NCI-H2196 treated with DMSO at 0.1 percent for 48 hours (cell line): ENCODE data around the gene PIGU.
A peak's percentile ranks its signal among the peaks of the same experiment; 100 is the strongest.

Source experiments
- DNase-seq: peaks from one replicate; lab custom pipeline; 2025; ENCODE audit not compliant: unreplicated experiment; lab: John Stamatoyannopoulos, UW

PIGU gene

DNA sequence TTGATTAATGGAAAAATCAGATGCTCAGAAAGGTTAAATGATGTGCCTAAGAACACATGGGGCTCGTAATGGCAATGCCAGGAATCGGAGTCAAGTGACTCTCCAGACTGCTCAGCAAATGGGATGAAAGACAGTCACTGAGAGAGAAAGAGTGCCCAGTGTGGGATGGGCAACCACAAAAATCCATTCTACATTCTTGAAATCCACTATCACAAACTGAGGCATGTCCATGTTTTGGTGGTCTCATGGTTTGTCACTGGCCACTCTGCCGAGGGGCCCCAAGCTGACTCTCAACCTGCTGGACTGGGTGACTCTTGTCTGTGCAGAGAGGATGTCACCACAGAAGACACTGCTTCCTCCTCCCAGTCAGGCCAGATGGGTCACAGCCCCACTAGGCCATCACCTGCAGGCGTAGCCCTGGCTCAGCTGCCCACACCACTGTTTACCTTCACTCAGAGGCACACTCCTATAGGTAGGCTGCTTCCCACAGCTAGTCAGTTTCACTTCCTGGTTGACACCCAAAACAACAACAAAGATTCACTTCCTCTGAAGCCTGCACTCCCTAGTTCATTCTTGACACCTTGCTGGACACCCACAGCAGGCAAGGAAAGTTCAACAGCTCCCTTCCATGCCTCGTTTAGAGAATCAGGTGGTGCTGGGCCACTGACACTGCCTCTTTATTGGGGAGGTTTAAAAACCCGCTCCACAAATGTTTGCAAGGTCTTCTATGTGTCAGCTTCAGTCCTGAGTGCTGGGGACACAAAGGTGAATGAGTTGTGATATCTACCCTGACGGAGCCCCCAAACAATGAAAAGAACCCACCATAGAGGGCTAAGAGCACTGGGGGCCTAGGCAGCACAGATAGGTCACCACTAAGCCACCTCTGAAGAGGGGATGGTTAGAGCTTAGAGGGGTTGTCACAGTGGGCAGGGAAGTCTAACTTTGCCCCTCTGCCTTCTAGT lies 96.6 kb downstream of the PIGU start:
- peak; percentile 12 for DNase-seq

DNA sequence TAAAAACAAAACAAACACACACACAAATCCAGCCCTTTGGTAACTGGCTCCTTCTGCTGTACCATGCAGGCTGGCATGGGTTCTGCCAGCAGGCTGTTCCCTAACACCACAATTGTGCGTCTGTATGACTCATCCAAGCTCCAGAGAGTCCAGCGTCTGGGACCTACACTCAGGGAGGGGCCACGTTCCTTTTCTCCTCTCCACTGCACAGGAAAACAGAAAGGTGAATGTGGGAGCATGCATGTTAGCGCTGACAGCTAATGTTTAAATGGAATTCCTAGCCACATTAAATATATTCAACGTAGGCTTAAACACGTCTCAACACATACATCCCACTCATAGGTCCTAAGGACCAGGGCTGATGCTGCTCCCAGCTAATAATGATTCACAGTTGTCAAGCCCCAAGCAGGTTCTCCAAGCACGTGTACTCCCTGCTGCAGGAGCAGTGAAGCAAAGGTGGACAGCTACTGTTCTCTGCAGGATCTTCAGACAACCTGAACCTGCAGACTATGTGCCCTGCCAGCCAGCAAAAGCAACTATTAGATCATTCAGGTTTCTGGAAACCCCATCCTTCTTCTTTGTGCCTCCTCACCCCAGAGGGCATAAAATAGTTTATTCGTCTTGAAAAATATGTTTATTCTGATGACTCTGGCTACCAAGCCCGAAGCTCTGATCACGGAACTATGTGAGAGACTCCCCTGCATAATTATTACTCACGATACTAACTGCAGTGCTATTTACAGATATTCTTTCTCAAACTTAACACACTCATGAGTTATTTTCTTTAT lies 97.5 kb downstream of the PIGU start:
- DNase-seq = peak; percentile 19

DNA sequence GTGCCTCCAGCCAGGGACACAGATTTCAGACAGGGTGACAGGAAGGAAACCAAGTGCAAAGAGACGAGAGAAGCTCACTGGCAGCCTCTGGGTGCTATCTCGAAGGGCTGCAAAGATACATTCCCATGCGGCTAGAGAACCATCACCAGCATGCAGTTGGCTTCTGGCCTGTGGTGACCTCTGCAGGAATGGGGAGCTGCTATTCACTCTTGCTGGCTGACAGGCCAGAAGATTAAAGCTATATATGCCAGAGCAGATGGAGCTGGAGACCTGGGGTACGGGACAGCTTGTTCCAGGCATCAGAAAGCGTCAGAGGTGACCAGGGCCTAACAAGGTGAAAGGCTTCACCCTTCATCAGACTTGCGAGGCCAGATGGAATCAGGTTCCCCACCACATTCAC lies 98.4 kb downstream of the PIGU start:
- no peak for DNase-seq

DNA sequence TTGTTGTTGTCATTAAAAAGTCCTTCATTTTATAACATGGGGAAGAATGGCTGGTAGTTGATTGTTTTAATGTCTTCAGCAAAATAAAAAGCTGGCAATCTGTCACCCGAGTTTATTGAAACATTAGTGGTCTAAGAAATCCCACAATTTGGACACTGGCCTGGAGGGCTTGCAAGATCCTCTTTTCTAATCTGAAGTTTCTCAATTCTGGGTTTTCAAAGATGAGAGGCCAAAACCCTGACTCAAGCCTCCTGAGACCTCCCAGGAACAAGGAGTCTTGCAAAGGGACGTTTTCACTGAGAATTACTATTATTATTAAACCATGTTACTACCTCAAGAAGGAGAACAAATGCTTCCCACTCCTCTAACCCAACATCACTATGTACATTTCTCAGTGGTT lies 98.9 kb downstream of the PIGU start:
- no peak for DNase-seq

DNA sequence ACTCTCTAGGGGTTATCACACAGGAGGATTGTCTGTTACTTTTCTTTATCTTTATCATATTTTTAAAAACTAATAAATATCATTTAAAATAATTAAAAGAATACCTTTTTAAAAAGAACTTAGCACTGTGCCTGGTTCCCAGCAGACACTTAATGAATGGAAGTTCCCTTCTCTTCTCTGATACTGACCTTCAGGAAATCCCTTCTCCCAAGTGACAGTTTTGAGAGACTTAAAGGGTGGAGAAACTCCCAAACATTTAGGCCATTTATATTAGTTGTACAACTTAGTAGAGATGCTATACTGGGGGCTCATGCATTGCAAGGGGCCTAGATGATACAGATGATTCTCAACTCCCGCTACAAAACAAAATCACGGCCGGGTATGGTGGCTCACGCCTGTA lies 99.8 kb downstream of the PIGU start:
- DNase-seq = no peak

DNA sequence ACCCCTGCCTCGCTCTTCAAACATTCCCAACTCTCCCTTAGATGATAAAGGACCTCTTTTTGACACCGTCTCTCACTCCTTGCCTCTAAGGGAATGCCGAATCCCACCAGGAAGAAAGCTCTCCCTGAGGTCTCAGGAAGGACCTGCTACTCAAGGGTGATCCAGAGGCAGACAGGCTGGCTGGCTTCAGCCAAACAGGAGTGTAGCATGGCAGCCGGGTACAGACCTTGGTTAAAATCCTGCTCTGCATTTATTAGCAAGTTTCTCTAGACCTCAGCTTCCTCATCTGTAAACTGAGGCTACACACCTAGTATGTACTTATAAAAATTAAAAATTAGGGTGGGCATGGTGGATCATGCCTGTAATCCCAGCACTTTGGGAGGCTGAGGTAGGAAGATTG lies 101.1 kb downstream of the PIGU start:
- DNase-seq = no peak

DNA sequence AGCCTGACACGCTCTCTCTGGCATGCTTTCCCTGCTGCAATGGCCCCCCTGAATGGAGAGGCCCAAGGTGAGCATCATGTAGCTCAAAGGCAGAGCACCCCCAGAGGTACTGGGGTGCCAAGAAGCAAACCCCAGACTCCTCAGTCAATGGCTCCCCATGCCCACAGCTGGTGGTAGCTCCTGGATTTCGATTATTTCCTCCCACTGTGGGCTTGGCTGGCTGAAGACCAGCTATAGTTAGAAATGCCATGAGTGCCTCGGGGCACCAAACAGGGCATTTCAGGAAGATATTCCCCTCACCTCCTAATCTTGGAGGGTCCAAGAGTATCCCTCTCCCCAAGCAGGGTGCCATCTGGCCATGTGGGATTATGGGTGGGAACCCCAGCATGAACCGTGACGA lies 101.6 kb downstream of the PIGU start:
- DNase-seq = no peak

DNA sequence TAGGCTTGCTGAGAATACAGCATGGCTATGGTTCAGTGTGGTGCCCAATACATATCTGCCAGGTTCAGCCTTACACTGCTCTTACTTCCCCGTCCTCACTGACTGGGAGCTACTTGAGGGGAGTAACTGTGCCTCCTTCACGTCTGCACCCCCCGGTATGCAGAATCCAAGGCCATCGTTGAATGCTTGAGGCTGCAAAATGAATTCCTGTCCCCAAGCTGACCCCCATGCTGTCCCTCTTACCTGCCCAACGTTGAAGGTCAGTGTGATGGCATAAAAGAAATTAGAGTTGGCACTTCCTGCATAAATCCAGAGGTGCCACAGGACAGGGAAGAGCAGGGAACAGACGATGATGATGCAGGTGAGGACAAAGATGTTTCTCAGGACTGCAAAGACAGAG lies 102.0 kb downstream of the PIGU start:
- DNase-seq = no peak

DNA sequence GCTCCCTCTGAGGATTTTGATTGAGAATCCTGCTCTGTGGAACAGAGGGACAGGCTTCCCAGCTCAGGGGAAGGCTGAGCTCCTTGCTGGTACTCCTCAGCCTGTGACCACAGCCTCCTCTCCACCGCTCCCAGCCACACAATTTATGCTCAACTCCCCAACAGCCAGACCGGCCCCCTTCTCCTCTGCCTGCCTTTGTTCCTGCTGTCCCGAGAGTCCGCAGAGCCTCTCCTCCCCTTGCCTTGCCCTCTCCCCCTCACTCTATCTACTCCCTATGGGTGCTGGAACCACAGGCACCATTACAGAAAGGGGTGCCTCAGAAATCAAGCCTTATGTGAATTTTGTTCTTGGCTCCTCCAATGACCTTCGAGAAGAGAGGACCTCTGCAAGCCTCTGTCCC lies 102.5 kb downstream of the PIGU start:
- DNase-seq = no peak

DNA sequence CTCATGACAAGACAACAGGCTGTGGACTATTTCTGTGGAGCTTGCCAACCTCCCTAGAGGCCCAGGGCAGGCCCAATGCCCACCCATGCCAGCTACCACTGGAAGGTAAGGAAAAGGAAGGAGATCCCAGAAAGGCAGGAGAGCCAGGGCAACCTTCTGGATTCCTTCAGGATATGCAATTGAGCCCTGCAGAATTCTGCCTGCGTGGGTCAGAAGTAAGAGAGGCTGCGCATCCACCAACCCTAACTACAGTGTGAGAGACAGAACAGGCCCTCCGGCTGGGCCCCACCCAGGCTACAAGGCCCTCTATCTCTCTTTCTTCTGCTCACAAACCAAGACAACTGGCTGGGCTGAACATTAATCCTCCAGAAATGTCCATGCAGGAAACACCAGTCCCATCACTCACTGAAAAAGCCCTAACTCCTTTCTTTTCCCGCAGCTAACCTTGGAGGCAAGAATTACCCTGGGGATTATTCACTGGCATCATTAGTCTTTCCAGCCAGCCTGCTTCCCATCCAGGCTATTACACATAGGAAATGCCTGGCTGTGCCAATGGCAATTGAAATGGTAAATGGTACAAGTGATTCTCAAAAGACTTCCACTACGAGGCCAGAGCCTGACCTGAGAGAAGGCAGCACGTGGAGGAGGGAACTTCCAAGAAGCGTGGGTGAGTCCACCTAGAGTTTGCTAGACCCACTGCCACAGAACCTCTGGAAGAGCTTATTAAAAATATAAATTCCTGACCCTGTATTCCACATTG lies 103.2 kb downstream of the PIGU start:
- DNase-seq = no peak

DNA sequence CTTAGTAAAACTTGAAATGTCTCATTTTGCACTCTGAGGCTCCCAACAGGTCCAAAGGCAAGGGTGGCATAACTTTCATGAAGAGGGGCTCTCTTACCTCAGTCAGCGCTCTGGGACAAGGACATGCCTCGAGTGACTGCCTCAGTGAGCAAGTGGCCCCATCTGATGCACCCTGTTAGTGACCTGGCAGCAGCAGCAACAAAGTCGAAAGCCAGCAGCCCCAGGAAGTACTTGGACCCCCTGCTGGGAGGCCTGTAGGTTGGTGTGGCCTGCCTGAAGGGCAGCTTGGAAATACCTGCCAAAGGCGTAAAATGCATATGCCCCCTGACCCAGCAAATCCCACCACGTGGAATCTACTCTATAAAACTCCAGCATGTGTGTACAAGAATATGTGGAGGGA lies 105.1 kb downstream of the PIGU start:
- no peak for DNase-seq

DNA sequence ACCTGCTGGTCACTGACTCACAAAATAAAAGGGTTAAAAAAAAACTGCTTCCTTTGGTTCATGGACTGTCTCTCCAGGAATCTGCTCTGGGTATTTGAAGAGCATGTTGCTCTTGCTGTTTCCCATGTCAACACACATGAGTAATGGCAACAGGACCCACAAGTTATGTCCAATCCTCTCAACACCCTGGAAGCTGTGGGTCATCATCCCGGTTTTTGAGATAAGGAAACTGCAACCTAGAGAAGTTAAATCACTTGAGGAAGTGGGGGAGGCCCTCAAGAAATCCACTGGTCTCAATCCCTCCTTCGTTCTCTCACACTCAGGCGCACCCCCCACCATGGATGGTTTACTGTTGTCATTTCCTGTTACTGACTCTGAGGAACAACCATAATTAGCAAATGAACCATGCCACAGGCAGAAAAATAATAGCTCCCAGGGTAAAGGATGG lies 106.0 kb downstream of the PIGU start:
- no peak for DNase-seq

DNA sequence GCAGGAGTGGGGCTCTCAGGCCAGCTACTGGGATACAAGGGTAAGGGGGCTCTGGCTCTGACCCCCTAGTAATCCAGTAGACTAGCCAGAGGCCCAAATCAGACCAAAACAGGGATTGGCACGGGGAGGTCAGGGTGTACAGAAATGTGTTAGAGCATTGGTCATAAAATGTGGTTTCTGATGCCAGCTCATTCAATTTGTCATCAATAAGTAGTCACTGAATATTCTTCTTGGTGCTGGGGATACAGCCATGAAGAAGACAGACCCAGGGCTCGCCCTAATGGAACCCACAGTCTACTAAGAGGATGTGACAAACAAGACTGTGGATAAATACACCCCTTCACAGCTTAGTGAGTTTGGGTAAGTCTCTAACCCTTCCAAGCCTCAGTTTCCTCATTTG lies 107.3 kb downstream of the PIGU start:
- no peak for DNase-seq

DNA sequence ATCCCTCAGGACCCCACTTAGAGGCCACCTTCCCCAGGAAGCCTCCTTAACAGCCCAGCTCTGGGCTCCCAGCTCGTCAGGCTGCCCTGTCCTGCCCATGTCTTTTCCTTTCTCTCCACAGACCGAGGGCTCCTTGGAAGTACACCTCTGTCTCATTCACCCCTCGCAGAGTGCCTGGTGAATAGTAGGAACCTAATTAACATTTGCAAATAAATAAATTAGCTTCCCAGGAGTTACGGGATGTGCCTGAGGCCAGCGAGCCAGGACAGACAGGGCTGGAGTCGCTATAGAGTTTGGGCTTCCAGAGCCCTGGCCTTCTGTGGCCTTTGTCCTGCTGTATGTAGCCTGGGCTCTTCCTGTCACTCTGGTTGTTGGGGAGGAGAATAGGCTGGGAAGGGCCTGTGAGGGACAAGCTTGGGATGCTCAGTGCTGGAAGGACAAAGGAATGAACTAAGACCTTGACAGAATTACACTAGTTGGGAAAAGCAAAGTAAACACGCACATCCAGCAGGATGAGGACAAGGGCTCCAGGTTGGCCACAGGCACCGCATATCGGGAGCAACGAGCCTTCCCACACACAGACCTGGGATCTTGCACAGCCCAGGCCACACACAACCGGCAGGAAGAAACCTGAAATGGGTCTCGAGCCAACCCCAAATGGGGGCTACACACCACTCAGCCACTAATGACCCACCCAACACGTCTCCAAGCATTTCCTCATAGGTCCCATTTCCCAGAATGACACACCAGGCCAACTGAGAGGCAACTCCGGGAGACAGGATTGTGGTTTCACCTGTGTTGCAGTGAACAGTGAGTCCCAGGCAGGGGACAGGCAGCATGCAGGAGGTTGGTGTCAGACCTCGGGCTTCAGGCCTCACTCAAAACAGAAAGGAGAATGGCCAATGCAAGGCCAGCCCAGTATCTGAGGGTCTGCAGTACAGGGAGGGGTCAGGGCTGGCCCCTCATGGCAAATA lies 108.7 kb downstream of the PIGU start:
- DNase-seq = no peak

DNA sequence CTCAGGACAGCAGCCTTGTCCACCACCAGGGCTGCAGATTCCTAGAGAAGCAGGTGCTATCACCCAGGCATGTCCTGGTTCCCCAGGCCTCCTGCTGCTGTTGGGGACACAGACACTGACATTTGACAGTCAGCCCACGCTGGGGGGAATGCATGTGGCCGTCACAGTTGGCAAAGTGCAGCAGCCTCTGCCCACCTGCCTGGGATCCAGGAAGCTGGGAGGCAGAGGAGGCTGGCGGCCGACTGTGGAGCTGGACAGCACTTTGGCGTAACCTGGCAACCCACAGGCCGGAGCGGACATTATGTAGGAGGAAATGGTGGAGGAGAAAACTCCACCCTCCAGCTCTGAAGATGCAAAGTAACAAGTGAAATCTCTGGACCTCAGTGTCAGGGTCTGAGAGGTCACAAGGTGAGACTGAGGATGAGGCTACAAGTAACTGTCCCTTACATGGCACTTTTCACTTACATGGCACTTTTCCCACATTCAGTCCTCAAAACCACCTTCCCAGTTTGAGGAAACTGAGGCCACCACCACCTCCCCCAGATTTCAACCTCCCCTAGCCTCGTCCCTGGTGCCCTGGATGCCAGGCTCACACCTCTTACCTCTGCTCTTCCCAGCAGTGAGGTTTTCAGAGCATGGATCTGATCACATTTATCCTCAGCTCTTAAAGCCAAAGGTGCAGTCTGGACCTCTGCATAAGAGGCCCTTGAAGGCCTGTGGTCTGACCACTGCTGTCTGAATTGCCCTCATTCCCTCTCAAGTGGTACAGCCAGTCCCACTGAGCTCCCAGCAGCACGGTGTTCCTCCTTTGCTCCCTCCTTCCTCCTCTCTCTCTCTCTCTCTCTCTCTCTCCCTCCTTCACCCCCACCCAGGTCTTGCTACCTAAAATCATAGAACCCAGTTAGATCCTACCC lies 109.7 kb downstream of the PIGU start:
- DNase-seq = no peak

DNA sequence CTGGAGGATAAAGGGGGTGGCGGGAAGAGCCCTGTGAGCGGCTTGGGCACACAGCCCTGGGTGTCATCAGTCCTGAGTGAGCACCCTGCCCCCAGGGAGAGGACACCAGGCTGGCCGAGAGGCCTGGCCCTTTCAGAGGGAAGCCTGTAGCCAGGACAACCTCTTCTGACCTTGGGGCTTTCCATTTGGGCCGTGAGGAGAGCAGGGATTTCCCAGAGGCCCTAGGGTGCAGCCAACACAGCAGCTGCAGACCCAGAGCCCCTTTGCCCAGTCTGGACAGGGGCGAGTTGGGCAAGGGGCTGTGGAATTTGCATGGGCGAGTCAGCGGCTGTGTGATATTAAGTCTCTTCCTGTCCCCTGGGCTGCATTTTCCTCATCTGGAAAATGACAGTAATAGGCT lies 112.1 kb downstream of the PIGU start:
- DNase-seq = no peak

DNA sequence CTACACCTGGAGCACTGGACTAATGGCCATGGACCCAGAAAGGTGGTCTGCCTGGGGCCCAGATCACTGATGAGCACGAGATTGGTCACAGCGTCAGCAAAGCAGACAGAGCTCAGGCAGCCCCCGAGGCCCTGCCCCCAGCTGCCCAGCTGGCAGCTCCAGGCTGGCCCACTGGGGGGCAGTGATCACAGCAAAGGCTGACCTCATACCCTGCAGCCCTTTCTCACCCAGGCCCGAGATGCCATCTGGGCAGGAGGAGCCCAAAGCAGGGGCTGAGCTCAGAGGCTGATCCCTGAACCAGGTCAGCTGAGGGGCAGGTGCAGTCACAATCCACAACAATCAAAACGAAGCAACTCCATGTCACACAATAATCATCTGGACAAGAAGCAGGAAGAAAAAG lies 114.3 kb downstream of the PIGU start:
- DNase-seq = no peak

DNA sequence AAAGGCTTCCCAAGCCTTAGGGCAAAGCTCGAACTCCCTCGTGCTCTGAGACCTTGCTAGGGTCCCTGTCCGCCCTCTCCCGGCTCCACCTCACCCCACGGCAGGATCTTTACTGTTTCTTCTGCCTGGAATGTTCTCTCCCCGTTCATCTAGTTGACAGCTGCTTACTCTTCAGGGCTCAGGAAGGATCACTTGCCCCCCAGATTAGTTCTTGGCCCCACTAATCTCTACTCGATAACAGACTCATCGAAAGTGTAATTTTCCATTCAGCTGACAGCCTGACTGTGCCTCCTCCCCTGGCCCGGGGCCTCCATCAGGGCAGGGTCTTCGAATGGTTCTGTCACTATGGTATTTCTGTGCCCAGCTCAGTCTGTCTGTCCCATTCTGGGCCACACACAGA lies 115.2 kb downstream of the PIGU start:
- DNase-seq = no peak

DNA sequence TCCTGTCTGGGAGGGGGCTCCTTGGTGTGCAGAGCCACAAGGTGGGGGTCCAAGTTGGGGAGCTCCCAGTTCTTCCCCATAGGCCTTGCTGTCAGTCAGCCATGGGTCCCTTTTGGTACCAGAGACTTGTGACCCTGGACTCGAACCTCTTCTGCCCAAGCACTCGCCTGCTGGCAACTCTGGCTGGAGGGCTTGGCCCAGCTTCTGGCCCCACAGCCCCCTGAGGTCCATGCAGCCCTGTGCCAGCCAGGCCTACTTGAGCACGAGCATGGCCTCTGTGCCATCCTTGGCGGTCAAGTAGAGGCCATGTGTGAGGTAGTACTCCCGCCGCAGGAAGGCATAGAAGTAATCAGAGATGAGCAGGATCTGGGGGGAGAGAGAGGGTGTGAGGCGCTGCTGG lies 116.3 kb downstream of the PIGU start:
- no peak for DNase-seq
